ENCODE results near the gene NRXN3. TPM values are rescaled to one million over a fixed set of nuclear protein-coding genes. Genes with fewer than 3 reads are reported as not detected.

Gene NRXN3
- polyA plus RNA-seq, 1 of the 3 experiments (the other 2 are of a cell fraction): 1.6 TPM

DNA sequence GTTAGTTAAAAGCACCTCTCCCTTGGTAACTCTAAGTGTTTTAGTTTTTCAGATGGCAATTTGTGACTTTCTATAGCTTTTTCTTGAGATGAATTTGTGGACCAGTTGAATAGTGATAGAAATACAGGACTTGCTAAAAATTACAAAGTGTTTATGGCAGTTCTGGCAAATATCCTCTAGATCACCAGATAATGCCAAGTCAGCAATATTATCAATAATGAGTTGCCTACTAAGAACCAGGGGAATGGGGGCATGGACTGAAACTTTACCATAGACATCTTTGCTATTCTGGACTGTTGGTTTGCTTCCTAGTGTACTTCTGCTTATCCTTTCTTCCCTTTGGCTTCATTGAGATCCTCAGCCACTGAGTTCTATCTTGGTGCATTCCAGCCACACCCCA lies 1456.9 kb downstream of the NRXN3 start:
- no peaks in the 10 kb centered on the region for H3K9me3 ChIP-seq
- H3K9me2 ChIP-seq: no peaks in the 10 kb centered on the region
- H3K36me3 ChIP-seq (replicated peaks in 1 of 2; ENCODE audit: control insufficient read depth in 1 of 2, insufficient read depth in 2 of 2, low read length in 1 of 2): no peaks in the 10 kb centered on the region
- H3K27me3 ChIP-seq (ENCODE audit: insufficient read depth): no peaks in the 10 kb centered on the region
- H3K27ac ChIP-seq (ENCODE audit: low read depth in 2 of 2, low read length in 1 of 2): no peak overlapping the region
- H3K4me3 ChIP-seq (ENCODE audit: low read depth in 2 of 2, low read length in 1 of 2): no peak overlapping the region
- no peaks in the 10 kb centered on the region for H3F3A ChIP-seq (replicated peaks; ENCODE audit: insufficient read depth)
- TF ChIP-seq NRF1 (IDR thresholded peaks at IDR 0.05; ENCODE audit: low read depth, low read length) (no peak), TAF1 (IDR thresholded peaks at IDR 0.05; ENCODE audit: borderline replicate concordance, low read depth, low read length) (no peak), JUND (IDR thresholded peaks at IDR 0.05) (no peak), RXRA (IDR thresholded peaks at IDR 0.05; ENCODE audit: borderline replicate concordance, low read depth) (no peak), MEF2A (IDR thresholded peaks at IDR 0.05; ENCODE audit: borderline replicate concordance, low read depth) (no peak), TEAD4 (IDR thresholded peaks at IDR 0.05; ENCODE audit: borderline replicate concordance, insufficient read depth) (no peak), FOXM1 (IDR thresholded peaks at IDR 0.05; ENCODE audit: low read depth) (no peak), POLR2AphosphoS5 (IDR thresholded peaks at IDR 0.05; ENCODE audit: low read depth, low read length) (no peak)
- TF ChIP-seq, protein P1, sequence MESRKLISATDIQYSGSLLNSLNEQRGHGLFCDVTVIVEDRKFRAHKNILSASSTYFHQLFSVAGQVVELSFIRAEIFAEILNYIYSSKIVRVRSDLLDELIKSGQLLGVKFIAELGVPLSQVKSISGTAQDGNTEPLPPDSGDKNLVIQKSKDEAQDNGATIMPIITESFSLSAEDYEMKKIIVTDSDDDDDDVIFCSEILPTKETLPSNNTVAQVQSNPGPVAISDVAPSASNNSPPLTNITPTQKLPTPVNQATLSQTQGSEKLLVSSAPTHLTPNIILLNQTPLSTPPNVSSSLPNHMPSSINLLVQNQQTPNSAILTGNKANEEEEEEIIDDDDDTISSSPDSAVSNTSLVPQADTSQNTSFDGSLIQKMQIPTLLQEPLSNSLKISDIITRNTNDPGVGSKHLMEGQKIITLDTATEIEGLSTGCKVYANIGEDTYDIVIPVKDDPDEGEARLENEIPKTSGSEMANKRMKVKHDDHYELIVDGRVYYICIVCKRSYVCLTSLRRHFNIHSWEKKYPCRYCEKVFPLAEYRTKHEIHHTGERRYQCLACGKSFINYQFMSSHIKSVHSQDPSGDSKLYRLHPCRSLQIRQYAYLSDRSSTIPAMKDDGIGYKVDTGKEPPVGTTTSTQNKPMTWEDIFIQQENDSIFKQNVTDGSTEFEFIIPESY (IDR thresholded peaks at IDR 0.05; ENCODE audit: borderline replicate concordance, low read depth): no peak
- TF ChIP-seq, protein P2, sequence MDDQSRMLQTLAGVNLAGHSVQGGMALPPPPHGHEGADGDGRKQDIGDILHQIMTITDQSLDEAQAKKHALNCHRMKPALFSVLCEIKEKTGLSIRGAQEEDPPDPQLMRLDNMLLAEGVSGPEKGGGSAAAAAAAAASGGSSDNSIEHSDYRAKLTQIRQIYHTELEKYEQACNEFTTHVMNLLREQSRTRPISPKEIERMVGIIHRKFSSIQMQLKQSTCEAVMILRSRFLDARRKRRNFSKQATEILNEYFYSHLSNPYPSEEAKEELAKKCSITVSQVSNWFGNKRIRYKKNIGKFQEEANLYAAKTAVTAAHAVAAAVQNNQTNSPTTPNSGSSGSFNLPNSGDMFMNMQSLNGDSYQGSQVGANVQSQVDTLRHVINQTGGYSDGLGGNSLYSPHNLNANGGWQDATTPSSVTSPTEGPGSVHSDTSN (IDR thresholded peaks at IDR 0.05): no peak
- TF ChIP-seq, protein P3, sequence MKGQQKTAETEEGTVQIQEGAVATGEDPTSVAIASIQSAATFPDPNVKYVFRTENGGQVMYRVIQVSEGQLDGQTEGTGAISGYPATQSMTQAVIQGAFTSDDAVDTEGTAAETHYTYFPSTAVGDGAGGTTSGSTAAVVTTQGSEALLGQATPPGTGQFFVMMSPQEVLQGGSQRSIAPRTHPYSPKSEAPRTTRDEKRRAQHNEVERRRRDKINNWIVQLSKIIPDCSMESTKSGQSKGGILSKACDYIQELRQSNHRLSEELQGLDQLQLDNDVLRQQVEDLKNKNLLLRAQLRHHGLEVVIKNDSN (IDR thresholded peaks at IDR 0.05; ENCODE audit: borderline replicate concordance, low read depth): no peak
- TF ChIP-seq, protein P4, sequence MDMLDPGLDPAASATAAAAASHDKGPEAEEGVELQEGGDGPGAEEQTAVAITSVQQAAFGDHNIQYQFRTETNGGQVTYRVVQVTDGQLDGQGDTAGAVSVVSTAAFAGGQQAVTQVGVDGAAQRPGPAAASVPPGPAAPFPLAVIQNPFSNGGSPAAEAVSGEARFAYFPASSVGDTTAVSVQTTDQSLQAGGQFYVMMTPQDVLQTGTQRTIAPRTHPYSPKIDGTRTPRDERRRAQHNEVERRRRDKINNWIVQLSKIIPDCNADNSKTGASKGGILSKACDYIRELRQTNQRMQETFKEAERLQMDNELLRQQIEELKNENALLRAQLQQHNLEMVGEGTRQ (IDR thresholded peaks at IDR 0.05; ENCODE audit: borderline replicate concordance, low read depth, low read length): no peak
- TF ChIP-seq, protein P5, sequence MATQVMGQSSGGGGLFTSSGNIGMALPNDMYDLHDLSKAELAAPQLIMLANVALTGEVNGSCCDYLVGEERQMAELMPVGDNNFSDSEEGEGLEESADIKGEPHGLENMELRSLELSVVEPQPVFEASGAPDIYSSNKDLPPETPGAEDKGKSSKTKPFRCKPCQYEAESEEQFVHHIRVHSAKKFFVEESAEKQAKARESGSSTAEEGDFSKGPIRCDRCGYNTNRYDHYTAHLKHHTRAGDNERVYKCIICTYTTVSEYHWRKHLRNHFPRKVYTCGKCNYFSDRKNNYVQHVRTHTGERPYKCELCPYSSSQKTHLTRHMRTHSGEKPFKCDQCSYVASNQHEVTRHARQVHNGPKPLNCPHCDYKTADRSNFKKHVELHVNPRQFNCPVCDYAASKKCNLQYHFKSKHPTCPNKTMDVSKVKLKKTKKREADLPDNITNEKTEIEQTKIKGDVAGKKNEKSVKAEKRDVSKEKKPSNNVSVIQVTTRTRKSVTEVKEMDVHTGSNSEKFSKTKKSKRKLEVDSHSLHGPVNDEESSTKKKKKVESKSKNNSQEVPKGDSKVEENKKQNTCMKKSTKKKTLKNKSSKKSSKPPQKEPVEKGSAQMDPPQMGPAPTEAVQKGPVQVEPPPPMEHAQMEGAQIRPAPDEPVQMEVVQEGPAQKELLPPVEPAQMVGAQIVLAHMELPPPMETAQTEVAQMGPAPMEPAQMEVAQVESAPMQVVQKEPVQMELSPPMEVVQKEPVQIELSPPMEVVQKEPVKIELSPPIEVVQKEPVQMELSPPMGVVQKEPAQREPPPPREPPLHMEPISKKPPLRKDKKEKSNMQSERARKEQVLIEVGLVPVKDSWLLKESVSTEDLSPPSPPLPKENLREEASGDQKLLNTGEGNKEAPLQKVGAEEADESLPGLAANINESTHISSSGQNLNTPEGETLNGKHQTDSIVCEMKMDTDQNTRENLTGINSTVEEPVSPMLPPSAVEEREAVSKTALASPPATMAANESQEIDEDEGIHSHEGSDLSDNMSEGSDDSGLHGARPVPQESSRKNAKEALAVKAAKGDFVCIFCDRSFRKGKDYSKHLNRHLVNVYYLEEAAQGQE (IDR thresholded peaks at IDR 0.05; ENCODE audit: low read depth, low read length): no peak
- TF ChIP-seq, protein P6, sequence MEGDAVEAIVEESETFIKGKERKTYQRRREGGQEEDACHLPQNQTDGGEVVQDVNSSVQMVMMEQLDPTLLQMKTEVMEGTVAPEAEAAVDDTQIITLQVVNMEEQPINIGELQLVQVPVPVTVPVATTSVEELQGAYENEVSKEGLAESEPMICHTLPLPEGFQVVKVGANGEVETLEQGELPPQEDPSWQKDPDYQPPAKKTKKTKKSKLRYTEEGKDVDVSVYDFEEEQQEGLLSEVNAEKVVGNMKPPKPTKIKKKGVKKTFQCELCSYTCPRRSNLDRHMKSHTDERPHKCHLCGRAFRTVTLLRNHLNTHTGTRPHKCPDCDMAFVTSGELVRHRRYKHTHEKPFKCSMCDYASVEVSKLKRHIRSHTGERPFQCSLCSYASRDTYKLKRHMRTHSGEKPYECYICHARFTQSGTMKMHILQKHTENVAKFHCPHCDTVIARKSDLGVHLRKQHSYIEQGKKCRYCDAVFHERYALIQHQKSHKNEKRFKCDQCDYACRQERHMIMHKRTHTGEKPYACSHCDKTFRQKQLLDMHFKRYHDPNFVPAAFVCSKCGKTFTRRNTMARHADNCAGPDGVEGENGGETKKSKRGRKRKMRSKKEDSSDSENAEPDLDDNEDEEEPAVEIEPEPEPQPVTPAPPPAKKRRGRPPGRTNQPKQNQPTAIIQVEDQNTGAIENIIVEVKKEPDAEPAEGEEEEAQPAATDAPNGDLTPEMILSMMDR (IDR thresholded peaks at IDR 0.05): no peak
- no peak for DNase-seq
- POLR2A ChIA-PET: no interaction called here
- CTCF ChIA-PET: no interaction called here
- H3K4me1 ChIP-seq (ENCODE audit: control insufficient read depth in 1 of 2, insufficient read depth in 2 of 2, low read depth in 1 of 2, low read length in 1 of 2): no peaks in the 10 kb centered on the region
- no peaks in the 10 kb centered on the region for H4K20me1 ChIP-seq (ENCODE audit: insufficient read depth)
- H3K9ac ChIP-seq: no peak overlapping the region
- H2AFZ ChIP-seq (ENCODE audit: low read depth): no peak overlapping the region
- no peaks in the 10 kb centered on the region for H3K79me2 ChIP-seq (ENCODE audit: insufficient read depth)
- H3K4me2 ChIP-seq: no peak overlapping the region

Data from SK-N-SH (cell line).